HG03039 (cell line): Measurements from ENCODE around the gene ENTPD7.
A peak's percentile ranks its signal among the peaks of the same experiment; 100 is the strongest.
"Not testable (repeated sequence)": the region's sequence is repeated elsewhere in the genome, so short reads cannot be mapped to it uniquely, and the experiment has no call there.

ENCODE experiments used
- ATAC-seq: cut with Tn5 transposase; IDR thresholded peaks from one replicate; pipeline ENCODE4 v1.9.1; 2021; ENCODE audit warnings: mild to moderate bottlenecking, moderate library complexity; ENCODE audit not compliant: unreplicated experiment

ENTPD7 gene

GRCh38 chr10:99682032-99682431 lies 22.7 kb downstream of the ENTPD7 start:
- ATAC-seq: no peak

- ATAC-seq: no peak
Measured at GRCh38 chr10:99682752-99683151, 23.4 kb downstream of the ENTPD7 start.

GRCh38 chr10:99685597-99685967 lies 26.3 kb downstream of the ENTPD7 start:
- ATAC-seq: peak; percentile 82

- ATAC-seq: no peak
Measured at GRCh38 chr10:99689461-99689860, 30.2 kb downstream of the ENTPD7 start.

GRCh38 chr10:99693933-99694583 lies 34.7 kb downstream of the ENTPD7 start:
- ATAC-seq: no peak

- no peak for ATAC-seq
Measured at GRCh38 chr10:99695761-99696160, 36.5 kb downstream of the ENTPD7 start.

- ATAC-seq: no peak
Measured at GRCh38 chr10:99698504-99699080, 39.3 kb downstream of the ENTPD7 start.

GRCh38 chr10:99700649-99701048 lies 41.3 kb downstream of the ENTPD7 start:
- ATAC-seq: no peak

GRCh38 chr10:99708428-99709012 lies 49.2 kb downstream of the ENTPD7 start:
- ATAC-seq: no peak

- peak; percentile 72 for ATAC-seq
Measured at GRCh38 chr10:99709480-99710229, 50.3 kb downstream of the ENTPD7 start.

- ATAC-seq: no peak
Measured at GRCh38 chr10:99711129-99711719, 51.9 kb downstream of the ENTPD7 start.

GRCh38 chr10:99714446-99714845 lies 55.1 kb downstream of the ENTPD7 start:
- no peak for ATAC-seq

GRCh38 chr10:99720387-99720786 lies 61.1 kb downstream of the ENTPD7 start:
- no peak for ATAC-seq

- no peak for ATAC-seq
Measured at GRCh38 chr10:99730026-99730425, 70.7 kb downstream of the ENTPD7 start.

- no peak for ATAC-seq
Measured at GRCh38 chr10:99731306-99732032, 72.2 kb downstream of the ENTPD7 start.

- peak; percentile 84 for ATAC-seq
Measured at GRCh38 chr10:99732033-99732842, 72.9 kb downstream of the ENTPD7 start, which contains the start of the genes COX15 and CUTC. Gene COX15 (minus strand): TSS chr10:99732127. CDS start chr10:99732049, 78 bp downstream. Gene CUTC (plus strand): TSS chr10:99732234. CDS start chr10:99732349, 115 bp downstream.

- no peak for ATAC-seq
Measured at GRCh38 chr10:99733366-99733765, 74.1 kb downstream of the ENTPD7 start.

- ATAC-seq: not testable (repeated sequence)
Measured at GRCh38 chr10:99734111-99734510, 74.8 kb downstream of the ENTPD7 start.

- no peak for ATAC-seq
Measured at GRCh38 chr10:99740260-99740659, 81.0 kb downstream of the ENTPD7 start.
